Measurements from ENCODE around the gene PLBD1.

DNA sequence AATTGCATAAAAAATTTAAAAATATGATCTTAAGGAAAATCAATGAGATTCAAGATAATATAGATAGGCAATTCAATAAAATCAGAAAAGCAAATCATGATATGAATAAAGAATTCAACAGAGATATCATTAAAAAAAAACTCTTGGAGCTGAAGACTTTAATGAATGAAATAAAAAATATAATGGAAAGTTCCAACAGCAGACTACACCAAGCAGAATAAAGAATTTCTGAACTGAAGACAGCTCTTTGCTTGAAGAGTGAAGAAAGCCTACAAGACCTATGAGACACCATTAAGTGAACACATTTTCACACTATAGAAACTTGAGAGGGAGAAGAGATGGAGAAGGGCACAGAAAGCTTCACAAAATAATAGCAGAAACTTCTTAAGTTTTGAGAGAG lies 45.9 kb downstream of the PLBD1 start:
- TF ChIP-seq, protein P1, sequence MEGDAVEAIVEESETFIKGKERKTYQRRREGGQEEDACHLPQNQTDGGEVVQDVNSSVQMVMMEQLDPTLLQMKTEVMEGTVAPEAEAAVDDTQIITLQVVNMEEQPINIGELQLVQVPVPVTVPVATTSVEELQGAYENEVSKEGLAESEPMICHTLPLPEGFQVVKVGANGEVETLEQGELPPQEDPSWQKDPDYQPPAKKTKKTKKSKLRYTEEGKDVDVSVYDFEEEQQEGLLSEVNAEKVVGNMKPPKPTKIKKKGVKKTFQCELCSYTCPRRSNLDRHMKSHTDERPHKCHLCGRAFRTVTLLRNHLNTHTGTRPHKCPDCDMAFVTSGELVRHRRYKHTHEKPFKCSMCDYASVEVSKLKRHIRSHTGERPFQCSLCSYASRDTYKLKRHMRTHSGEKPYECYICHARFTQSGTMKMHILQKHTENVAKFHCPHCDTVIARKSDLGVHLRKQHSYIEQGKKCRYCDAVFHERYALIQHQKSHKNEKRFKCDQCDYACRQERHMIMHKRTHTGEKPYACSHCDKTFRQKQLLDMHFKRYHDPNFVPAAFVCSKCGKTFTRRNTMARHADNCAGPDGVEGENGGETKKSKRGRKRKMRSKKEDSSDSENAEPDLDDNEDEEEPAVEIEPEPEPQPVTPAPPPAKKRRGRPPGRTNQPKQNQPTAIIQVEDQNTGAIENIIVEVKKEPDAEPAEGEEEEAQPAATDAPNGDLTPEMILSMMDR (IDR thresholded peaks at IDR 0.05): no peak
- TF ChIP-seq JUNB (IDR thresholded peaks at IDR 0.05) (no peak), MYC (IDR thresholded peaks at IDR 0.05; ENCODE audit: borderline replicate concordance, low read length) (no peak), POLR2A (IDR thresholded peaks at IDR 0.05; ENCODE audit: low read length) (no peak), KDM1A (IDR thresholded peaks at IDR 0.05; ENCODE audit: low read depth) (no peak)

Data from A549 (cell line).